Osteoblast (primary cell): Measurements from ENCODE around the gene PRR15L. TPM values are rescaled to one million over a fixed set of nuclear protein-coding genes. Genes with fewer than 3 reads are reported as not detected.
"Not testable (repeated sequence)": the region's sequence is repeated elsewhere in the genome, so short reads cannot be mapped to it uniquely, and the experiment has no call there.

ENCODE experiments used
- DNase-seq: peaks from one replicate; pipeline ENCODE4 v3.0.0; 2011; ENCODE audit warnings: low spot score, mixed read lengths; ENCODE audit not compliant: insufficient read length; ENCODE audit errors: missing footprints
- H2AFZ ChIP-seq: 2 replicates; pipeline ENCODE4 v1.6.0; 2011; ENCODE audit warnings: mild to moderate bottlenecking, low read length
- H3K27ac ChIP-seq: 2 replicates; pipeline ENCODE4 v1.5.1; 2011; ENCODE audit warnings: mild to moderate bottlenecking, low read depth, low read length, moderate library complexity
- H3K27me3 ChIP-seq: 2 replicates; pipeline ENCODE4 v1.6.0; 2012; ENCODE audit warnings: mild to moderate bottlenecking, control low read depth, inconsistent platforms, low read length, moderate library complexity; ENCODE audit not compliant: insufficient read depth
- H3K36me3 ChIP-seq: 2 replicates; pipeline ENCODE4 v1.5.1; 2011; ENCODE audit warnings: mild to moderate bottlenecking, low read length, control low read depth, moderate library complexity; ENCODE audit not compliant: insufficient read depth
- H3K4me1 ChIP-seq: 2 replicates; pipeline ENCODE4 v1.5.1; 2011; ENCODE audit warnings: mild to moderate bottlenecking, low read length, control low read depth, moderate library complexity; ENCODE audit not compliant: insufficient read depth
- H3K4me2 ChIP-seq: 2 replicates; pipeline ENCODE4 v1.6.0; 2011; ENCODE audit warnings: mild to moderate bottlenecking, low read length; ENCODE audit not compliant: insufficient read depth
- H3K4me3 ChIP-seq: fragments of 200-600 bp; sonication (generic); 3 replicates; pipeline ENCODE4 v1.5.1; 2012; ENCODE audit warnings: mild to moderate bottlenecking, low read length, inconsistent platforms; ENCODE audit not compliant: insufficient read depth
- H3K79me2 ChIP-seq: 2 replicates; pipeline ENCODE4 v1.6.0; 2012; ENCODE audit warnings: mild to moderate bottlenecking, low read length, control low read depth, inconsistent platforms; ENCODE audit not compliant: insufficient read depth
- H3K9me3 ChIP-seq: 2 replicates; pipeline ENCODE4 v1.5.1; 2011; ENCODE audit warnings: low read depth, low read length, control low read depth
- H4K20me1 ChIP-seq: 2 replicates; pipeline ENCODE4 v1.6.0; 2012; ENCODE audit warnings: mild to moderate bottlenecking, low read length, control low read depth; ENCODE audit not compliant: insufficient read depth
- total RNA-seq: library from RNA; depleted of rRNA; stranded (reverse); fragments of >200 nt; gene quantifications from 2 replicates; pipeline ENCODE4 v1.2.3, GENCODE V29; 2012
- TF ChIP-seq, protein P1 (sequence below): IDR thresholded peaks from 2 replicates; pipeline ENCODE4 v1.5.1; 2011; ENCODE audit warnings: mild to moderate bottlenecking, low read depth, low read length, moderate library complexity; ENCODE audit errors: extremely low read depth

The PRR15L gene
- total RNA-seq, 1 donor, result not detected

DNA sequence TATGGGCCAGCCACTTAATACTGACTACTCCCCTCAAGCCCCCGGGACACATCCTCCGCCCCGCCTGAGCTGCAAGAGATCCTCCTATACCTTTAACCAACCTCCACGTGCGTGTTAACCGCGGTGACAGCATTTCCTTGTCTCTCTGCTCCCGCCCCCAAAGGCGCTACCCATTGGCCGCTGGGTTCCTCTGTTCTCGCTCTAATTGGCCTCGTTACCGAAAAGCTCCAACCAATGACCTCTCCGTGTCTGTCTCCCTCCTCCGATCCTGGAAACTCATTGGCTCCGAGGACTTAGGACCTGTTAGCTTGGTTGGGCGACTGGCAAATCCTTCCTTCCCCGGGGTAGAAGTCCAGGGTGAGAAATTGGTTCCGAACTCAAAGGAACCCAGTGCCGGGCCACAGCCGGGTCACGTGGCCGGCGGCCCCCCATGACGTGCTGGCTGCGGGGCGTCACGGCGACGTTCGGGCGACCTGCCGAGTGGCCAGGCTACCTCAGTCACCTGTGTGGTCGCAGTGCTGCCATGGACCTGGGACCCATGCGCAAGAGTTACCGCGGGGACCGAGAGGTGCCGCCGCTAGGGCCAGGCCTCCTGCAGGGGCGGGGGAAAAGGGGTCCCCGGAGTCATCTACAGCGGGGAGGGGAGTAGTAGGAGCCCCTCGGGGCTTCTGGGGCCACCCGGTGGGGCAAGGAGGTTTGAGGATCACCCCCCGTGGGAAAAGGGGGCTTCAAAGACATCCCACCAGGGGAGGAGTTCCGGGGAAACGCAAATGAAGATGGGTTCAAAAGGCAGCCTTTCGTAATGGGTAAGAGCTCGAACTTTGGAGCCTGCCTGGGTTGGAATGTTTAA, 16.2 kb downstream of the PRR15L start, which contains the start of gene PNPO:
PNPO (plus strand) TSS at position 326 of the 850 bp plus-strand sequence; CDS start at position 431, 105 bp downstream.
- DNase-seq, result peak; percentile 99
- Histone ChIP-seq H3K27me3 (no peaks in the 10 kb centered on the region), H3K36me3 (peaks cover 9% of the 10 kb centered on the region), H3K79me2 (peaks cover 18% of the 10 kb centered on the region), H4K20me1 (no peaks in the 10 kb centered on the region), H3K4me1 (peaks cover 35% of the 10 kb centered on the region), H3K4me3 (peak within 1 kb of the TSS; percentile 92), H2AFZ (peak within 1 kb of the TSS; percentile 89), H3K9me3 (no peaks in the 10 kb centered on the region), H3K4me2 (peak within 1 kb of the TSS; percentile 96), H3K27ac (peak within 1 kb of the TSS; percentile 76)
- TF ChIP-seq, protein P1, sequence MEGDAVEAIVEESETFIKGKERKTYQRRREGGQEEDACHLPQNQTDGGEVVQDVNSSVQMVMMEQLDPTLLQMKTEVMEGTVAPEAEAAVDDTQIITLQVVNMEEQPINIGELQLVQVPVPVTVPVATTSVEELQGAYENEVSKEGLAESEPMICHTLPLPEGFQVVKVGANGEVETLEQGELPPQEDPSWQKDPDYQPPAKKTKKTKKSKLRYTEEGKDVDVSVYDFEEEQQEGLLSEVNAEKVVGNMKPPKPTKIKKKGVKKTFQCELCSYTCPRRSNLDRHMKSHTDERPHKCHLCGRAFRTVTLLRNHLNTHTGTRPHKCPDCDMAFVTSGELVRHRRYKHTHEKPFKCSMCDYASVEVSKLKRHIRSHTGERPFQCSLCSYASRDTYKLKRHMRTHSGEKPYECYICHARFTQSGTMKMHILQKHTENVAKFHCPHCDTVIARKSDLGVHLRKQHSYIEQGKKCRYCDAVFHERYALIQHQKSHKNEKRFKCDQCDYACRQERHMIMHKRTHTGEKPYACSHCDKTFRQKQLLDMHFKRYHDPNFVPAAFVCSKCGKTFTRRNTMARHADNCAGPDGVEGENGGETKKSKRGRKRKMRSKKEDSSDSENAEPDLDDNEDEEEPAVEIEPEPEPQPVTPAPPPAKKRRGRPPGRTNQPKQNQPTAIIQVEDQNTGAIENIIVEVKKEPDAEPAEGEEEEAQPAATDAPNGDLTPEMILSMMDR, result no peak

DNA sequence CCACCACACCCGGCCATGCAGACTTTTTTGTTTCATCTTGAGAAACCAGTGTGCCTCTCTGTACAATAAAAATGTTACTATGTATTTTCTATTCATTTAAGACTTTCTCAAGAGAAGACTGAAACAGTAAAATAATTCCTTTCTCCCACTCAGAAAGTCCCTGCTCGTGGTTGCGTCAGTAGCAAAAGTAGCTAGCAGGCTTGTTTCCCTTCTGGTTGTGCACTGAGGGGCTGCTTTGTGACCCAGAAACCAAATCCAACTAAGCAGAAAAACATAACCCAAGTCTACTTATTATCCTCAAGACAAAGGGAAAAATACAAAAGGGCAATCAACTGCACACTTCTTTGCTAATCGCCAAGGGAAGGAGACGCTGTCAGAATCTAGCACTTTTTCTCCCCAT, 19.7 kb downstream of the PRR15L start:
- Histone ChIP-seq H3K4me2 (no peak overlapping the region), H3K27ac (no peak overlapping the region)

DNA sequence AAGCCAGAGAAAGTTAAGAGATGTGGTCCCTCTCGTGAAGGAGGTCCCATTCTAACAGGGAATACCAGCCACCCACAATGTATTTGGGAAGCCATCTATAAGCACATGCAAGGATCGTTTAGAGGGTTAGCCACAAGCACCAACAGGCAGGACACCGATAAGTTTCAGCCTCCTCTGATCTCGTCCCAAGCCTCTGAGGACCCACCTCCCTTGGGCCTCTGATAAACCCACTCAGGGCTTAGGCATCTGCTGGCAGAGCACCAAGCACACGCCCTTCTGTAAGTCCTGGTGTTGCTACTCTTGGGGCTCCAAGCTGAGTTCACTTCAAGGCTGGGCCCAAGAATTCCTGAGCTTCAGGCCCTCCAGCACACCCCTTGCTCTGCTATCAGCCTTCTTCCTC, 21.7 kb downstream of the PRR15L start:
- no peaks in the 10 kb centered on the region for H3K27me3 ChIP-seq
- TF ChIP-seq, protein P1, result no peak
- peaks cover 17% of the 10 kb centered on the region for H3K4me1 ChIP-seq
- H3K9me3 ChIP-seq, result no peaks in the 10 kb centered on the region
- no peak overlapping the region for H3K27ac ChIP-seq
- H3K79me2 ChIP-seq, result peaks cover 3% of the 10 kb centered on the region
- no peaks in the 10 kb centered on the region for H3K36me3 ChIP-seq
- H4K20me1 ChIP-seq, result no peaks in the 10 kb centered on the region
- H2AFZ ChIP-seq, result peak overlapping the region; percentile 45
- peak; percentile 94 for DNase-seq
- H3K4me2 ChIP-seq, result peak overlapping the region; percentile 14
- no peak overlapping the region for H3K4me3 ChIP-seq

More for the DNA sequence above, 19.7 kb downstream of the PRR15L start:
- H2AFZ ChIP-seq, result no peak overlapping the region
- peaks cover 17% of the 10 kb centered on the region for H3K79me2 ChIP-seq
- no peaks in the 10 kb centered on the region for H3K27me3 ChIP-seq
- no peak overlapping the region for H3K4me3 ChIP-seq
- TF ChIP-seq, protein P1, result no peak
- H3K9me3 ChIP-seq, result no peaks in the 10 kb centered on the region
- H4K20me1 ChIP-seq, result no peaks in the 10 kb centered on the region
- peaks cover 28% of the 10 kb centered on the region for H3K4me1 ChIP-seq
- H3K36me3 ChIP-seq, result no peaks in the 10 kb centered on the region
- no peak for DNase-seq

DNA sequence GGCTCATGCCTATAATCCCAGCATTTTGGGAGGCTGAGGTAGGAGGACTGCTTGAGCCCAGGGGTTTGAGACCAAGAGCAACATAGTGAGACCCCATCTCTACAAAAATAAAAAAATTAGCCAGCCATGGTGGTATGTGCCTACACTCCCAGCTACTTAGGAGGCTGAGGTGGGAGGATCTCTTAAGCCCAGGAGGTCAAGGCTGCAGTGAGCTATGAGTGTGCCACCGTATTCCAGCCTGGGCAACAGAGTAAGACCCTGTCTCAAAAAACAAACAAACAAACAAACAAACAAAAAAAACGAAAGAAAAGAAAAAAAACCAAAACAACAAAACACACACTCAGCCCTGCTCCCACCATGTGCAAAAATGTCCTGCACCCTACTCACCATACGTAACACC, 22.2 kb downstream of the PRR15L start:
- not testable (repeated sequence) for H2AFZ ChIP-seq, H3K36me3 ChIP-seq, H3K79me2 ChIP-seq, H3K9me3 ChIP-seq, DNase-seq, H3K27me3 ChIP-seq, H4K20me1 ChIP-seq, H3K27ac ChIP-seq, H3K4me3 ChIP-seq
- Histone ChIP-seq H3K4me1 (peaks cover 15% of the 10 kb centered on the region), H3K4me2 (peak overlapping the region; percentile 14)
